ENCODE results near the gene PIPOX. TPM values are rescaled to one million over a fixed set of nuclear protein-coding genes. Genes with fewer than 3 reads are reported as not detected.

Gene PIPOX
- total and polyA plus RNA-seq, 2 of the 13 experiments (the other 11 are each of a cell fraction or from before 2014, with no cell fraction given): 87.3 to 154 TPM

- H3K27ac ChIP-seq (ENCODE audit: extremely low read length, insufficient read depth, low read length): no peak overlapping the region
- intact Hi-C loops (cut with micrococcal nuclease; ENCODE audit: unreplicated experiment): no loop called here
- H3K4me2 ChIP-seq (ENCODE audit: low read depth, low read length): no peak overlapping the region
- ATAC-seq: no peak
- CTCF ChIA-PET (ENCODE audit: low intra/inter-chr PET ratio, low total read pairs): no interaction called here
- no peaks in the 10 kb centered on the region for H3K79me2 ChIP-seq (ENCODE audit: insufficient read depth, low read length)
- no peak overlapping the region for H3K4me3 ChIP-seq (replicated peaks in 1 of 3; ENCODE audit: insufficient read depth in 1 of 3, low read depth in 2 of 3, low read length in 3 of 3)
- no TSS peak for BruUV-seq (replicated peaks)
- H3K9me3 ChIP-seq (ENCODE audit: low read length): no peaks in the 10 kb centered on the region
- H3K9ac ChIP-seq (ENCODE audit: insufficient read depth, low read depth, low read length): no peak overlapping the region
- in situ Hi-C loops (cut with HindIII; ENCODE audit: extremely low pct_ligation_motif_present, low pct_unique_long_range_greater_than_20kb): no loop called here
- peaks cover 41 to 78% of the 10 kb centered on the region in 2 experiments for H3K36me3 ChIP-seq (replicated peaks in 1 of 2; ENCODE audit: control insufficient read depth in 1 of 2, insufficient read depth in 2 of 2, low read length in 2 of 2)
- no peaks in the 10 kb centered on the region for H3K27me3 ChIP-seq (ENCODE audit: control insufficient read depth in 1 of 2, insufficient read depth in 2 of 2, low read length in 2 of 2)
- FAIRE-seq: no peak
- no peak for DNase-seq (ENCODE audit: low spot score)
- TF ChIP-seq, protein P1, sequence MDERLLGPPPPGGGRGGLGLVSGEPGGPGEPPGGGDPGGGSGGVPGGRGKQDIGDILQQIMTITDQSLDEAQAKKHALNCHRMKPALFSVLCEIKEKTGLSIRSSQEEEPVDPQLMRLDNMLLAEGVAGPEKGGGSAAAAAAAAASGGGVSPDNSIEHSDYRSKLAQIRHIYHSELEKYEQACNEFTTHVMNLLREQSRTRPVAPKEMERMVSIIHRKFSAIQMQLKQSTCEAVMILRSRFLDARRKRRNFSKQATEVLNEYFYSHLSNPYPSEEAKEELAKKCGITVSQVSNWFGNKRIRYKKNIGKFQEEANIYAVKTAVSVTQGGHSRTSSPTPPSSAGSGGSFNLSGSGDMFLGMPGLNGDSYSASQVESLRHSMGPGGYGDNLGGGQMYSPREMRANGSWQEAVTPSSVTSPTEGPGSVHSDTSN (CRISPR knock-in tag; IDR thresholded peaks at IDR 0.05): no peak
- TF ChIP-seq ZBTB25 (CRISPR knock-in tag; IDR thresholded peaks at IDR 0.05): no peak
- no peak for TF ChIP-seq AHR (CRISPR knock-in tag; IDR thresholded peaks at IDR 0.05)
- TF ChIP-seq ZNF589 (CRISPR knock-in tag; conservative IDR thresholded peaks at IDR 0.05): no peak
- H2AFZ ChIP-seq (ENCODE audit: low read length): no peak overlapping the region
- WGBS (ENCODE audit: low lambda C conversion rate): 97% methylated on average over 13 of the region's 13 CpGs
- no peaks in the 10 kb centered on the region for H3K4me1 ChIP-seq (ENCODE audit: insufficient read depth, low read length)
- POLR2A ChIA-PET: no interaction called here
- no peaks in the 10 kb centered on the region for H4K20me1 ChIP-seq (ENCODE audit: insufficient read depth, low read length)
Measured at GRCh38 chr17:29091606-29092289, 48.8 kb downstream of the PIPOX start.
